GM08714 (cell line): Measurements from ENCODE around the gene DLG2.

Source experiments
- H3K4me3 ChIP-seq: fragments of 200-500 bp; sonication (Bioruptor generic); 2 replicates; pipeline ENCODE4 v1.5.1; 2014; ENCODE audit warnings: mild to moderate bottlenecking, low read length, inconsistent platforms
- ZNF274 ChIP-seq: IDR thresholded peaks from 2 replicates; pipeline ENCODE4 v1.6.1; 2012; ENCODE audit warnings: mild to moderate bottlenecking, low read depth, low read length

DLG2 gene

DNA sequence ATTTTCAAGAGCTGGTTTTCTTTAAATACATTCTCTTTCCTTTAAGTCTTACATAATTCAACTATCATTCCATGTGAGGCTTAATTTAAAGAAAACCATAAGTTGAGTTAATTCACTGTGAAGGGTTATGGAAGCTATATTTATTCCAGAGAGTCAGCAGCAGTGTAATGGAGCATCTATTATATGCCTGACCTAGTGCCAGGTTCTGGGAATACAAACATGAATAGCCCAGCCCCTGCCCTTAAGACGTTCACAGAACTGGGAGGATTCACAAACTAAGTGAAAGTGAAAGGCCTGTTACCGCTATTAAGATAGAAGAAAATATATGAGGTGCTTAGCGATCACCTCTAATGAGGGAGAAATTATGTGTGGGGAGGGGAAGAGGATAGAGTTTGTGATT, 1932.1 kb downstream of the DLG2 start:
- no peak overlapping the region for H3K4me3 ChIP-seq
- TF ChIP-seq ZNF274 = no peak

GRCh38 chr11:83694191-83694910, 1932.8 kb downstream of the DLG2 start:
- H3K4me3 ChIP-seq = no peak overlapping the region

GRCh38 chr11:83693306-83693992, 1933.7 kb downstream of the DLG2 start:
- H3K4me3 ChIP-seq = no peak overlapping the region
- TF ChIP-seq ZNF274 = no peak

More at GRCh38 chr11:83694191-83694910, 1932.8 kb downstream of the DLG2 start:
- no peak for TF ChIP-seq ZNF274

GRCh38 chr11:83692675-83693074, 1934.5 kb downstream of the DLG2 start:
- no peak overlapping the region for H3K4me3 ChIP-seq
- TF ChIP-seq ZNF274 = no peak

- no peak overlapping the region for H3K4me3 ChIP-seq
- TF ChIP-seq ZNF274 = no peak
Observed at GRCh38 chr11:83691451-83691950, 1935.6 kb downstream of the DLG2 start.

DNA sequence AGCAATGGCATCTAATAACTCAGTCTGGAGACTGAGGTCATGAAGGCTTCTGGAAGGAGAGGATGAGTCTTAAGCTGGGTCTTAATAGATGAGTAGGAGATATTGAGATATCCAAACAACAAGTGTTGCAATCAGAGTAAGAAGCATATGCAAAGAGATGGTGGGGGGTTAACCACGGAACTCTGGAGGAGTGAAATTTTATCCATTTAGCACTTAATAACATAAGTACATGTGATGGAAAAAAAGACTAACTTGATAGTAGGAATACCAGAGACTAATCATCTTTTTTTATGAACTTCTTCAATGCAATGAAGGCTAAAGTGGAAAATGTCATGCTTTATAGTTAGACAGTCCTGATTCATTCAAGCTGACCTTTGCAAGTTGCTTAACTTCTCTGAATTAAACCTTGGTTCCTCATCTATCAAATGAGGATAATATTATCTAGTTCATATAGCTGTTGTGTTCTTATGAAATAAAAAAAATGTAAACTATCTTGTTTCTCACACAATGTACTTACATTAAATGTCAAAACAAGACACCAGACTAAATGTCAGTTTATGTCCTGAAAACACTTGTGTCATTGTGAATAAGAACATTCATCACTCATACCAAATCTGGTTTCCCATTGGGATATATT, 1937.9 kb downstream of the DLG2 start:
- no peak overlapping the region for H3K4me3 ChIP-seq
- TF ChIP-seq ZNF274 = no peak

DNA sequence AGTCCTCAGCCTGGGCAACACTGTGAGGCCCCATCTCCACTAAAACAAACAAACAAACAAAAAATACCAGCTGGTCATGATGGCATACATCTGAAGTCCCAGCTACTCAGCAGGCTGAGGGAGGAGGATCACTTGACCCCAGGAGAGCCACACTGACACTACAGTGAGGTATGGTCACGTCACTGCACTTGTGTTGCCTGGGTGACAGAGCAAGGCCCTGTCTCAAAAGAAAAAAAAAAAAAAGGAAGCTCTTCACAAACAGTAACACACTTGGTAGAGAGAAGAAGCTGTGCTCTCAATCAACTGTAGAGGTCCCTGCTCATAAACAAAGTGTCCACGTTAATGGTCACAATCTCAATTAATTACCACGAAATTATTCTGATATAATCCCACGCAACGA, 1939.4 kb downstream of the DLG2 start:
- TF ChIP-seq ZNF274 = no peak

GRCh38 chr11:83685730-83686129, 1941.4 kb downstream of the DLG2 start:
- no peak for TF ChIP-seq ZNF274
- H3K4me3 ChIP-seq = no peak overlapping the region

More for the DNA sequence above, 1939.4 kb downstream of the DLG2 start:
- no peak overlapping the region for H3K4me3 ChIP-seq

- no peak overlapping the region for H3K4me3 ChIP-seq
- TF ChIP-seq ZNF274 = no peak
Observed at GRCh38 chr11:83684071-83684470, 1943.1 kb downstream of the DLG2 start.

GRCh38 chr11:83682611-83682973, 1944.6 kb downstream of the DLG2 start:
- no peak for TF ChIP-seq ZNF274
- no peak overlapping the region for H3K4me3 ChIP-seq

- no peak overlapping the region for H3K4me3 ChIP-seq
- no peak for TF ChIP-seq ZNF274
Observed at GRCh38 chr11:83681906-83682610, 1945.1 kb downstream of the DLG2 start.

GRCh38 chr11:83681031-83681781, 1945.9 kb downstream of the DLG2 start:
- no peak for TF ChIP-seq ZNF274
- H3K4me3 ChIP-seq = peak overlapping the region; percentile 66; the same call in 1 of the 2 replicates

DNA sequence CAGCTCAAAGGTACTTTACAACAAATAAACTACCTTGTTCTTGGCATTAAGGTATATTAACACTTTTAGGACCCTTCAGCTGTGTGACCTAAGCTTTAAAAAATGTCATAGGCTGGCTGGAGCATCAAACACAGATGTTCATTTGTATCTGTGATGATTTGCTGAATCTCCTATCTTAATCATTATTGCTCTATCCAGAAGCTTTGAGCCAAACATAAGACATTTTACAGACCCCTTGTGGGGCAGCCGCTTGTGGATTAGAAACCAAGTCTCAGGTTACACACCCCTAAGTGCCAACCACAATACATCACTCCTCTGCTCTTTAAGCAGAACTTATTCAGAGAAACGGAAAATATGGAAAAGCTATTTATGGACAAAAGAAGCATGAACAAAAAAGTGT, 1946.8 kb downstream of the DLG2 start:
- TF ChIP-seq ZNF274 = no peak
- H3K4me3 ChIP-seq = no peak overlapping the region
